ENCODE measurements around the gene NCOR2. TPM values are rescaled to one million over a fixed set of nuclear protein-coding genes. Genes with fewer than 3 reads are reported as not detected.

Gene NCOR2
- total and polyA plus RNA-seq, 2 of the 8 experiments (the other 6 are each of a cell fraction or from before 2014, with no cell fraction given): 14.8 to 275 TPM

DNA sequence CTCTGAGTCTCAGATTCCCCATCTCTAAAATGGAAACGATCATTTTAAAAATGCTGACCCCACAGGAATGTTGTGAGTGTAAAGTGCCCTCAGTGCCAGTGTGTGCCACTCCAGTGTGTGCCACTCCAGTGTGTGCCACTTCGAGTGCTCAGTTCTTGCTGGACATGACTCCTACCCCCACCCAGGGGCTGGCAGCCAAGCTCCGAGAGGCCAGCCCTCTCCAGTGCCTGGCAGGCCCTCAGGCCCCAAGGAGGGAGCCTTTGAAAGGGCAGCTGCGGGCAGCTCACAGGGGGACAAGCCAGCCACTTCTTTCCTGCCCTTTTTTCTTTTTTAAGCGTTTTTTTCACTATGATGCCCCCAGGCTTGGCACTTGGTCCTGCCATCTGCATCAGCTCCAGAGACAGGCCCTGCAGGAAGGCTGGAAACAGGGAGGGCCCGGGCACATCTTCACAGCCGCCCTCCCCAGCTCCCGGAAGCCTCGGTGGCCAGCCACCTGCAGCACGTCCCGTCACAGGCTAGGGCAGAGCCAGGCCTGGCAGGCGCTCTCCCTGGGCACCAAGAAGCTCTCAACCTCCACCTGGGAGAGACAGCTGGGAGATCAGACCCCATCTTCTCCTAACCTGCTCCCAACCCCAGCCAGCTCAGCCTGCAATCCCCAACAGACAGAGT is 29.8 kb downstream of the NCOR2 start:
- Histone ChIP-seq H2BK12ac (ENCODE audit: low read depth, low read length) (no peak overlapping the region), H3K56ac (replicated peaks; ENCODE audit: insufficient read length, low read depth, low read length) (no peak overlapping the region), H3K27me3 (replicated peaks in 1 of 4; ENCODE audit: control insufficient read depth in 3 of 4, extremely low read depth in 1 of 4, insufficient read depth in 3 of 4, low read length in 3 of 4) (no peaks in the 10 kb centered on the region), H3K4ac (replicated peaks; ENCODE audit: insufficient read length, low read depth, low read length) (no peak overlapping the region), H3K18ac (ENCODE audit: extremely low read depth, low read length) (no peak overlapping the region; the same call in 1 of the 2 replicates), H3K4me2 (ENCODE audit: insufficient read depth in 1 of 2, low read depth in 2 of 2, low read length in 2 of 2) (no peak overlapping the region), H4K20me1 (replicated peaks in 1 of 2; ENCODE audit: control insufficient read depth in 1 of 2, insufficient read depth in 2 of 2, low read length in 2 of 2) (peaks cover 44 to 47% of the 10 kb centered on the region in 2 experiments), H2AK5ac (ENCODE audit: low read depth, low read length) (0 out of 2 replicates have a peak overlapping the region, but pooled peaks have one; percentile 8), H3K9me3 (ENCODE audit: insufficient read depth in 2 of 2, low read depth in 1 of 2, low read length in 1 of 2) (no peaks in the 10 kb centered on the region), H4K91ac (replicated peaks; ENCODE audit: insufficient read length, low read length) (no peak overlapping the region), H2BK120ac (replicated peaks; ENCODE audit: low read depth, low read length) (no peak overlapping the region), H2BK20ac (ENCODE audit: low read length) (no peak overlapping the region), H3K4me1 (replicated peaks in 1 of 4; ENCODE audit: control insufficient read depth in 3 of 4, insufficient read depth in 4 of 4, low read length in 3 of 4) (peaks cover 0 to 30% (median 14%) of the 10 kb centered on the region in 4 experiments; a peak in 6 of 7 replicates), H3K36me3 (ENCODE audit: control insufficient read depth in 2 of 4, insufficient read depth in 4 of 4, low read length in 3 of 4) (no peaks in the 10 kb centered on the region; a peak in 2 of 8 replicates), H3K9ac (replicated peaks in 1 of 4; ENCODE audit: extremely low read depth in 1 of 4, low read depth in 3 of 4, low read length in 3 of 4) (no peak overlapping the region), H3K14ac (ENCODE audit: insufficient read length) (no peak overlapping the region), H3K27ac (ENCODE audit: low read depth, low read length) (no peak overlapping the region), H3K79me2 (ENCODE audit: control insufficient read depth in 1 of 2, insufficient read depth in 2 of 2, low read length in 2 of 2) (peaks cover 40 to 84% of the 10 kb centered on the region in 2 experiments), H4K5ac (ENCODE audit: insufficient read length, low read depth, low read length) (no peak overlapping the region), H4K8ac (ENCODE audit: extremely low read depth, insufficient read depth, low read length) (no peak overlapping the region), H3K23ac (ENCODE audit: insufficient read length) (no peak overlapping the region), H3K4me3 (ENCODE audit: extremely low read depth in 1 of 4, insufficient read depth in 2 of 4, low read depth in 3 of 4, low read length in 4 of 4) (no peak overlapping the region), H2BK5ac (ENCODE audit: low read depth, low read length) (no peak overlapping the region), H3K23me2 (ENCODE audit: low read depth, low read length) (no peaks in the 10 kb centered on the region), H2AFZ (ENCODE audit: low read length) (no peak overlapping the region), H3K79me1 (ENCODE audit: low read depth, low read length) (peaks cover 18% of the 10 kb centered on the region), H2BK15ac (ENCODE audit: low read length) (no peak overlapping the region)
- no peak for TF ChIP-seq JUND (IDR thresholded peaks at IDR 0.05; ENCODE audit: low read length)
- no peak for TF ChIP-seq GTF2F1 (IDR thresholded peaks at IDR 0.05; ENCODE audit: borderline replicate concordance, low read depth, low read length)
- no peak for TF ChIP-seq TAF1 (IDR thresholded peaks at IDR 0.05; ENCODE audit: low read depth, low read length)
- TF ChIP-seq PHF8 (conservative IDR thresholded peaks at IDR 0.05; ENCODE audit: low read depth, low read length): no peak
- no peak for TF ChIP-seq KDM4A (IDR thresholded peaks at IDR 0.05; ENCODE audit: low read depth, low read length, severe bottlenecking)
- TF ChIP-seq CREB1 (IDR thresholded peaks at IDR 0.05): no peak
- no peak for TF ChIP-seq EGR1 (IDR thresholded peaks at IDR 0.05; ENCODE audit: borderline replicate concordance, low read depth, low read length)
- TF ChIP-seq POU5F1 (IDR thresholded peaks at IDR 0.05; ENCODE audit: low read depth, low read length): no peak
- no peak for TF ChIP-seq JUN (IDR thresholded peaks at IDR 0.05; ENCODE audit: low read depth, low read length)
- TF ChIP-seq GABPA (IDR thresholded peaks at IDR 0.05; ENCODE audit: borderline replicate concordance, insufficient read depth, low read length): no peak
- no peak for TF ChIP-seq CBX5 (IDR thresholded peaks at IDR 0.05; ENCODE audit: low read depth, low read length)
- TF ChIP-seq BACH1 (IDR thresholded peaks at IDR 0.05; ENCODE audit: low read length): no peak
- no peak for TF ChIP-seq POLR2AphosphoS5 (IDR thresholded peaks at IDR 0.05; ENCODE audit: low read depth, low read length)
- TF ChIP-seq RXRA (IDR thresholded peaks at IDR 0.05; ENCODE audit: insufficient read depth, low read depth, low read length): no peak
- DNase-seq (ENCODE audit: low read depth in 1 of 2, low spot score in 2 of 2) (no peak), FAIRE-seq (no peak)
- ChIA-PET CTCF (ENCODE audit: partially characterized antibody) (interaction anchor here (0.8 to 3.3 kb wide), 10 partner anchors 11 to 227 kb away, joined by 3 to 17 read pairs (median 4); no protein-coding TSS in a partner anchor), POLR2A (ENCODE audit: partially characterized antibody) (interaction anchor here (1.0 to 1.3 kb wide), 2 partner anchors 10 to 31 kb away, joined by 3 to 4 read pairs; no protein-coding TSS in a partner anchor)
- 91% methylated on average over 11 of the region's 12 CpGs; no CpG with 5 or more reads in 1 of the 2 experiments for WGBS, 2 experiments (ENCODE audit: extremely low coverage in 1 of 2, insufficient coverage in 1 of 2, insufficient read length in 1 of 2, insufficient replicate concordance in 2 of 2, low coverage in 1 of 2, low lambda C conversion rate in 2 of 2, missing lambda C conversion rate in 1 of 2)

All from H1 (cell line).